Sigmoid colon (tissue), 4 donors: ENCODE data around the gene COBL.

Experiments
- CTCF ChIP-seq, 4 experiments: fragments of 450-650 bp in 3 of 4; fragments of 200-600 bp in 1 of 4; IDR thresholded peaks; one replicate each; pipeline ENCODE4 v1.5.1; 2016 to 2019; ENCODE audit warnings: antibody characterized with exemption in 4 of 4, mild to moderate bottlenecking in 3 of 4, moderate library complexity in 2 of 4
- POLR2A ChIP-seq, 2 donors: fragments of 450-650 bp; IDR thresholded peaks; one replicate each; pipeline ENCODE4 v1.6.1; 2016; ENCODE audit warnings: antibody characterized with exemption in 2 of 2, mild to moderate bottlenecking in 2 of 2, moderate library complexity in 2 of 2
- POLR2AphosphoS5 ChIP-seq, 4 donors: sonication (generic); formaldehyde crosslinking; IDR thresholded peaks; one replicate each; pipeline ENCODE4 v1.6.1; 2017; ENCODE audit warnings: antibody characterized with exemption in 4 of 4

DNA sequence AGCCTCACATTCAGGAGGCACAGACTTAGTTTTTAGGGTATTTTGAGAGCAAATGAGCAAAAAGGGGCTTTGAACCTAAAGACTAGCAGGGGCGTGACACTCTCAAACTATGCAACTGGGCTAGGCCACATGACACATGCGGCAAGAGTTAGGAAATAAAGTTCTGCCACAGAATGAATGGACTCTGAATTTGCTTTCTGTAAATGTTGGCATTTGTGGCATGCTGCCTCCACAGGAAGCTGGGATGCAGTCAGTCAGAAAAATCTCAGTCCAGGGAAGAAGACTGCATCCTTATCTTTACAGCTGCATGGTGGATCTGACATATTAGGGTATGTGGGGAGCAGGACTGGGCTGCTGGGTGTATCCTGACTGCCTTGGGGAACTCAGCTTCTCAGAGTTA, 181.0 kb downstream of the COBL start:
- no peak for TF ChIP-seq POLR2A (IDR thresholded peaks at IDR 0.05)
- TF ChIP-seq CTCF (IDR thresholded peaks at IDR 0.05): no peak
- no peak for TF ChIP-seq POLR2AphosphoS5 (IDR thresholded peaks at IDR 0.05)
